GM23248 (cell line): ENCODE measurements around the gene TIMM10. TPM values are rescaled to one million over a fixed set of nuclear protein-coding genes. Genes with fewer than 3 reads are reported as not detected.

ENCODE experiments used
- DNase-seq: peaks from one replicate; pipeline ENCODE4 v3.0.0-alpha.2; 2015
- H2AFZ ChIP-seq: fragments of 200-600 bp; sonication (generic); 2 replicates; pipeline ENCODE4 v1.6.1; 2016; ENCODE audit warnings: antibody characterized with exemption
- H3F3A ChIP-seq: fragments of 200-600 bp; sonication (generic); 2 replicates; pipeline ENCODE4 v1.6.1; 2016; ENCODE audit warnings: mild to moderate bottlenecking, antibody characterized with exemption, mixed run types; ENCODE audit not compliant: insufficient read depth
- H3K27ac ChIP-seq: fragments of 200-600 bp; sonication (generic); 2 replicates; pipeline ENCODE4 v1.5.1; 2016; ENCODE audit warnings: mild to moderate bottlenecking
- H3K27me3 ChIP-seq: fragments of 200-600 bp; sonication (generic); replicated peaks from 2 replicates; pipeline ENCODE4 v1.6.1; 2016; ENCODE audit warnings: mild to moderate bottlenecking; ENCODE audit not compliant: insufficient read depth
- H3K36me3 ChIP-seq: fragments of 200-600 bp; sonication (generic); 2 replicates; pipeline ENCODE4 v1.6.1; 2016; ENCODE audit warnings: low read depth, mild to moderate bottlenecking
- H3K4me1 ChIP-seq: fragments of 200-600 bp; sonication (generic); 2 replicates; pipeline ENCODE4 v1.6.1; 2016; ENCODE audit warnings: mild to moderate bottlenecking; ENCODE audit not compliant: insufficient read depth
- H3K4me2 ChIP-seq: fragments of 200-600 bp; sonication (generic); one replicate; pipeline ENCODE4 v1.6.1; 2016; ENCODE audit warnings: mild to moderate bottlenecking; ENCODE audit not compliant: unreplicated experiment
- H3K4me3 ChIP-seq: fragments of 200-600 bp; sonication (generic); 2 replicates; pipeline ENCODE4 v1.5.1; 2016; ENCODE audit warnings: mild to moderate bottlenecking
- H3K79me2 ChIP-seq: fragments of 200-600 bp; sonication (generic); 2 replicates; pipeline ENCODE4 v1.6.1; 2016; ENCODE audit warnings: mild to moderate bottlenecking; ENCODE audit not compliant: insufficient read depth
- H3K9ac ChIP-seq: fragments of 200-600 bp; sonication (generic); 2 replicates; pipeline ENCODE4 v1.6.1; 2016; ENCODE audit warnings: mild to moderate bottlenecking
- H3K9me2 ChIP-seq: fragments of 200-600 bp; sonication (generic); 2 replicates; pipeline ENCODE4 v1.6.1; 2016; ENCODE audit warnings: mixed run types, mild to moderate bottlenecking, moderate library complexity; ENCODE audit not compliant: insufficient read depth
- H3K9me3 ChIP-seq: fragments of 200-600 bp; sonication (generic); one replicate; pipeline ENCODE4 v1.6.1; 2017; ENCODE audit warnings: low read depth
- H4K20me1 ChIP-seq: fragments of 200-600 bp; sonication (generic); 2 replicates; pipeline ENCODE4 v1.6.0; 2016; ENCODE audit not compliant: insufficient read depth
- EZH2 ChIP-seq: fragments of 200-600 bp; sonication (generic); IDR thresholded peaks from 2 replicates; pipeline ENCODE4 v1.6.1; 2018; ENCODE audit warnings: antibody characterized with exemption, mild to moderate bottlenecking; ENCODE audit not compliant: insufficient read depth, poor library complexity, severe bottlenecking
- EZH2phosphoT487 ChIP-seq: fragments of 200-600 bp; sonication (generic); IDR thresholded peaks from 2 replicates; pipeline ENCODE4 v1.6.1; 2018; ENCODE audit warnings: antibody characterized with exemption, moderate library complexity, mild to moderate bottlenecking, low read depth; ENCODE audit not compliant: insufficient read depth
- WGBS, 2 experiments: methylation state at CpG; one replicate each; pipeline ENCODE4 v1.1.6; 2015 to 2017; ENCODE audit warnings: low lambda C conversion rate in 2 of 2, low coverage in 1 of 2; ENCODE audit errors: missing lambda C conversion rate in 2 of 2; 5-methylcytosine and 5-hydroxymethylcytosine counted together
- in situ Hi-C: fragments of 300-500 bp; cut with MboI; formaldehyde crosslinking; loops from 2 replicates; pipeline ENCODE4 v1.15.0; 2020
- polyA plus RNA-seq: library from polyadenylated mRNA; unstranded; fragments of >200 nt; fragmentation: Nextera tagmentation; extraction: Ambion mirVana; gene quantifications from 2 replicates; pipeline ENCODE4 v1.2.1, GENCODE V29; 2016
- total RNA-seq: library from RNA; depleted of rRNA; stranded (reverse); fragments of >200 nt; shearing (Covaris generic); gene quantifications from 2 replicates; pipeline ENCODE4 v1.2.3, GENCODE V29; 2014

Gene TIMM10
- total and polyA plus RNA-seq, 2 experiments from 2014 or later = 29.0 to 78.3 TPM

DNA sequence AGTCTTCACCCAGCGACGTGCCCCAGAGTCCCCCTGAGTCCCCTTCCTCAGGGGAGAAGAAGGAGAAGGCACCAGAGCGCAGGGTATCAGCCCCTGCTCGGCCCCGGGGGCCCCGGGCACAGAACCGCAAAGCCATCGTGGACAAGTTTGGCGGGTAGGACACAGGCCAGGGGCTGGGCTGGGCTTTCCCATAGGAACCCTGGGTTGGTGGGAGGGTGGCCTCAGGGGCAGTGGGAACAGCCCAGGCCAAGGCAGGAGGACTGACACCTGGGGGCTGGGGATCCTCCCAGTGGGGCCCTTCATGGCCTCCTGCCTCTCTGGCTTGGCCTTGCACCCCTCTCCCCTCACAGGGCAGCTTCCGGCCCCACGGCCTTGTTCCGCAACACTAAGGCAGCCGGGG, 15.3 kb upstream of the TIMM10 start:
- no peak for TF ChIP-seq EZH2phosphoT487
- no peak for TF ChIP-seq EZH2
- Histone ChIP-seq H3K4me2 (no peak overlapping the region), H3K4me3 (no peak overlapping the region), H4K20me1 (no peaks in the 10 kb centered on the region), H3K79me2 (no peaks in the 10 kb centered on the region), H3K9me3 (no peaks in the 10 kb centered on the region), H3K4me1 (no peaks in the 10 kb centered on the region), H3K9me2 (no peaks in the 10 kb centered on the region), H3K27me3 (no peaks in the 10 kb centered on the region), H3K9ac (no peak overlapping the region), H3F3A (no peaks in the 10 kb centered on the region), H3K27ac (no peak overlapping the region), H3K36me3 (no peaks in the 10 kb centered on the region; the same call in 1 of the 2 replicates), H2AFZ (no peak overlapping the region)
- WGBS, 2 experiments = 78 to 87% methylated on average over 12 to 13 of the region's 13 CpGs
- DNase-seq = no peak
- in situ Hi-C loops = no loop called here

DNA sequence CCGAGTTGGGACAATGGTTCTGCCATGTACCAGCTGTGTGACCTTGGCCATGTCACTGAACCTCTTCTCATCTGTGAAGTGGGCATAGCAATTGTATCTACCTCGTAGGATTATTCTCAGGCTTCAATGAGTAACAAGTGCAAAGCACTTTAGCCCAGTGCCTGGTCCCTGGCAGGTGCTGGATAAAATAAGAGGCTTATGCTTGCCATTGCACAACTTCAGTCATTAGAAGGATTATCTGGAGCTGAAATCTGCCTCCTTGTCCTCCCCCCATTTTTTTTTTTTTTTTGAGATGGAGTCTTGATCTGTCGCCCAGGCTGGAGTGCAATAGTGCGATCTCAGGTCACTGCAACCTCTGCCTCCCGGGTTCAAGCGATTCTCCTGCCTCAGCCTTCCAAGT, 14.0 kb upstream of the TIMM10 start:
- H3K79me2 ChIP-seq = no peaks in the 10 kb centered on the region
- no peak overlapping the region for H3K9ac ChIP-seq
- H3K4me2 ChIP-seq = no peak overlapping the region
- no peak for DNase-seq
- no peaks in the 10 kb centered on the region for H3K4me1 ChIP-seq
- H2AFZ ChIP-seq = no peak overlapping the region
- no peaks in the 10 kb centered on the region for H3K9me3 ChIP-seq
- 70 to 90% methylated on average over 5 to 6 of the region's 6 CpGs for WGBS, 2 experiments
- H3K27me3 ChIP-seq = no peaks in the 10 kb centered on the region
- H3K4me3 ChIP-seq = no peak overlapping the region
- in situ Hi-C loops = no loop called here
- H3F3A ChIP-seq = no peaks in the 10 kb centered on the region
- H3K9me2 ChIP-seq = no peaks in the 10 kb centered on the region
- no peaks in the 10 kb centered on the region for H3K36me3 ChIP-seq
- H4K20me1 ChIP-seq = no peaks in the 10 kb centered on the region
- TF ChIP-seq EZH2 = no peak
- no peak for TF ChIP-seq EZH2phosphoT487
- no peak overlapping the region for H3K27ac ChIP-seq

DNA sequence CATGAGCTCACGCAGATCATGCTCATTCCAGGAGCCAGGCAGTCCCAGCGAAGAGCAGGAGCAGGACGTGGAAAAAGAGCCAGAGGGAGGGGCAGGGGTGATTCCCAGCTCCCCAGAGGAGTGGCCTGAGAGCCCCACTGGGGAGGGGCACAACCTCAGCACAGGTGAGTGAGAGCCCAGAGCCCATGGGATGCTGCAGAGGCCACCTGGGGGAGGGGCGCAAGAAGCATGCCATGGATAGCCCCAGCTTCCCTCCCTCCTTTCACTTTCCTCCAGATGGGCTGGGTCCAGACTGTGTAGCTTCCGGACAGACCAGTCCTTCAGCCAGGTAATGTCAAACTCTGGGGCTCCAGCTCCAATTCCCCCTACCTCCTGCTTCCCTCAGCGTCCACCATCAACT, 13.0 kb upstream of the TIMM10 start:
- in situ Hi-C loops = no loop called here
- Histone ChIP-seq H3K9me3 (no peaks in the 10 kb centered on the region), H3K4me1 (no peaks in the 10 kb centered on the region), H3K27ac (no peak overlapping the region), H3K36me3 (no peaks in the 10 kb centered on the region), H3K9ac (no peak overlapping the region), H3K9me2 (no peaks in the 10 kb centered on the region), H3K27me3 (no peaks in the 10 kb centered on the region), H3F3A (no peaks in the 10 kb centered on the region), H3K4me2 (no peak overlapping the region), H4K20me1 (no peaks in the 10 kb centered on the region), H3K79me2 (no peaks in the 10 kb centered on the region), H3K4me3 (no peak overlapping the region), H2AFZ (no peak overlapping the region)
- 48 to 49% methylated on average over 6 of the region's 6 CpGs for WGBS, 2 experiments
- TF ChIP-seq EZH2 = no peak
- no peak for TF ChIP-seq EZH2phosphoT487
- DNase-seq = no peak

DNA sequence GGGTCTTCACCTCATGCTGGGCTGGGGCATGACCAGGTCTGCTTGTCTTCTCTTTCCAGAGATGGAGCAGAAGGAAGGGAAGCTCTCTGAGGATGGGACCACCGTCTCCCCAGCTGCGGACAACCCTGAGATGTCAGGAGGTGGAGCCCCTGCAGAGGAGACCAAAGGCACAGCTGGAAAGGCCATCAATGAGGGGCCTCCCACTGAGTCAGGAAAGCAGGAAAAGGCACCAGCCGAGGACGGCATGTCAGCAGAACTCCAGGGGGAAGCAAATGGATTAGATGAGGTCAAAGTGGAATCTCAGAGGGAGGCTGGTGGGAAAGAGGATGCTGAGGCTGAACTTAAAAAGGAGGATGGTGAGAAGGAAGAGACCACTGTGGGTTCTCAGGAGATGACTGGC, 12.0 kb upstream of the TIMM10 start:
- H3K4me2 ChIP-seq = no peak overlapping the region
- no peaks in the 10 kb centered on the region for H3K36me3 ChIP-seq
- DNase-seq = no peak
- H2AFZ ChIP-seq = no peak overlapping the region
- H3K27ac ChIP-seq = no peak overlapping the region
- in situ Hi-C loops = no loop called here
- no peaks in the 10 kb centered on the region for H3F3A ChIP-seq
- H4K20me1 ChIP-seq = no peaks in the 10 kb centered on the region
- H3K9me2 ChIP-seq = no peaks in the 10 kb centered on the region
- H3K9me3 ChIP-seq = no peaks in the 10 kb centered on the region
- TF ChIP-seq EZH2phosphoT487 (no peak), EZH2 (no peak)
- H3K4me3 ChIP-seq = no peak overlapping the region
- no peak overlapping the region for H3K9ac ChIP-seq
- H3K79me2 ChIP-seq = no peaks in the 10 kb centered on the region
- 30 to 32% methylated on average over 4 of the region's 4 CpGs for WGBS, 2 experiments
- H3K4me1 ChIP-seq = no peaks in the 10 kb centered on the region
- H3K27me3 ChIP-seq = no peaks in the 10 kb centered on the region

DNA sequence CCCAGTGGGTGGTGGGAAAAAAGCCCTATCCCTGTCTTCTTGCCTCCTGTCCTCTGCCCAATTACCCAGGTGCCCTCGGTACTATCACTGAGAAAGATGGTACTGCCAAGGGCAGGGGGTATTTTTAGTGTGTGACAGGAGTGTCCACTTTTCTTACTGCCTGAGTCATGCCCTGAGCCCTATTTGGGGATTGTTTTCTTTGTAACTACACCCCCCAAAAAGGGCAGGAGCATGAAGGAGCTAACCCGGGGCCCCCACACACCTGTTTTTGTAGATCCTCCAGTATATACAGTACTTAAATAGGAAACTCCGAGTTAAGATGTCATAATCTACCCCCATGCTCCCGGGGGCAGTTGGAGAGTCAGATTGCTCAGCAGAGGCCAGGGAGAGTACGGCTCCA, 10.6 kb upstream of the TIMM10 start:
- in situ Hi-C loops = no loop called here
- Histone ChIP-seq H4K20me1 (no peaks in the 10 kb centered on the region), H3K9me2 (no peaks in the 10 kb centered on the region), H3K79me2 (no peaks in the 10 kb centered on the region), H3K9me3 (no peaks in the 10 kb centered on the region), H3K4me2 (no peak overlapping the region), H2AFZ (no peak overlapping the region), H3K4me1 (no peaks in the 10 kb centered on the region), H3K27me3 (0 out of 2 replicates have a peak, but pooled peaks cover under 1% of the 10 kb centered on the region), H3F3A (no peaks in the 10 kb centered on the region), H3K36me3 (no peaks in the 10 kb centered on the region), H3K9ac (no peak overlapping the region), H3K27ac (no peak overlapping the region), H3K4me3 (no peak overlapping the region)
- DNase-seq = no peak
- no peak for TF ChIP-seq EZH2
- no peak for TF ChIP-seq EZH2phosphoT487
- WGBS, 2 experiments = 58 to 69% methylated on average over 5 of the region's 5 CpGs
